Tibial nerve (tissue), 3 donors: ENCODE measurements around the gene UTS2B.

Experiments used
- EP300 ChIP-seq, 2 donors: sonication (generic); formaldehyde crosslinking; IDR thresholded peaks; one replicate each; pipeline ENCODE4 v1.6.1; 2017; ENCODE audit warnings: antibody characterized with exemption in 2 of 2, mild to moderate bottlenecking in 1 of 2
- POLR2A ChIP-seq, 2 donors: fragments of 450-650 bp; IDR thresholded peaks; one replicate each; pipeline ENCODE4 v1.6.1; 2017; ENCODE audit warnings: antibody characterized with exemption in 2 of 2, mild to moderate bottlenecking in 2 of 2, moderate library complexity in 2 of 2

- TF ChIP-seq EP300 (IDR thresholded peaks at IDR 0.05) (no peak), POLR2A (IDR thresholded peaks at IDR 0.05) (no peak)
Measured at GRCh38 chr3:191343115-191343514, 12.8 kb upstream of the UTS2B start.
